Neural cell (in vitro differentiated cells): ENCODE data around the gene SPTB. TPM values are rescaled to one million over a fixed set of nuclear protein-coding genes. Genes with fewer than 3 reads are reported as not detected.

Source experiments
- H2AFZ ChIP-seq: fragments of 200-600, 300-800 bp; sonication (generic), shearing (Covaris generic); 2 replicates; pipeline ENCODE4 v1.6.0; 2014; ENCODE audit warnings: low read depth, mild to moderate bottlenecking, antibody characterized with exemption, low read length, moderate library complexity
- H3F3A ChIP-seq: fragments of 200-600 bp; shearing (Covaris generic); 2 replicates; pipeline ENCODE4 v1.6.1; 2016; ENCODE audit warnings: mild to moderate bottlenecking, moderate library complexity, mixed read lengths, antibody characterized with exemption, low read length; ENCODE audit not compliant: insufficient read depth, poor library complexity, severe bottlenecking
- H3K27ac ChIP-seq: fragments of 200-600, 300-800 bp; sonication (generic), shearing (Covaris generic); 2 replicates; pipeline ENCODE4 v1.5.1; 2014; ENCODE audit warnings: mild to moderate bottlenecking, low read length, moderate library complexity
- H3K27me3 ChIP-seq: fragments of 300-800, 200-600 bp; sonication (generic), shearing (Covaris generic); 2 replicates; pipeline ENCODE4 v1.6.0; 2014; ENCODE audit warnings: mild to moderate bottlenecking, low read depth, low read length, moderate library complexity; ENCODE audit not compliant: insufficient read depth
- H3K36me3 ChIP-seq: fragments of 300-800, 200-600 bp; sonication (generic), shearing (Covaris generic); 2 replicates; pipeline ENCODE4 v1.5.1; 2014; ENCODE audit warnings: mild to moderate bottlenecking, antibody characterized with exemption, low read length, moderate library complexity; ENCODE audit not compliant: insufficient read depth
- H3K4me2 ChIP-seq: fragments of 300-800, 200-600 bp; sonication (generic), shearing (Covaris generic); 2 replicates; pipeline ENCODE4 v1.6.0; 2014; ENCODE audit warnings: mild to moderate bottlenecking, low read length
- H3K4me3 ChIP-seq: fragments of 300-800, 200-600 bp; sonication (generic), shearing (Covaris generic); 2 replicates; pipeline ENCODE4 v1.5.1; 2014; ENCODE audit warnings: mild to moderate bottlenecking, low read length, moderate library complexity
- H3K79me2 ChIP-seq: fragments of 200-600 bp; shearing (Covaris generic); replicated peaks from 2 replicates; pipeline ENCODE4 v1.6.0; 2014; ENCODE audit warnings: mild to moderate bottlenecking, low read length, moderate library complexity; ENCODE audit not compliant: insufficient read depth
- H3K9ac ChIP-seq: fragments of 300-800, 200-600 bp; sonication (generic), shearing (Covaris generic); 2 replicates; pipeline ENCODE4 v1.6.1; 2016; ENCODE audit warnings: mild to moderate bottlenecking, low read length, mixed read lengths
- H3K9me2 ChIP-seq: fragments of 200-600 bp; shearing (Covaris generic); 2 replicates; pipeline ENCODE4 v1.6.1; 2016; ENCODE audit warnings: mild to moderate bottlenecking, low read length, mixed read lengths; ENCODE audit not compliant: insufficient read depth
- H3K9me3 ChIP-seq: fragments of 200-600, 300-800 bp; sonication (generic), shearing (Covaris generic); 2 replicates; pipeline ENCODE4 v1.6.1; 2016; ENCODE audit warnings: mild to moderate bottlenecking, mixed run types, low read length, moderate library complexity, mixed read lengths
- H4K20me1 ChIP-seq: fragments of 200-600 bp; shearing (Covaris generic); 2 replicates; pipeline ENCODE4 v1.6.1; 2016; ENCODE audit warnings: mild to moderate bottlenecking, mixed run types; ENCODE audit not compliant: insufficient read depth
- EP300 ChIP-seq: fragments of 450-650 bp; conservative IDR thresholded peaks from 2 replicates; pipeline ENCODE4 v1.6.1; 2014; ENCODE audit warnings: antibody characterized with exemption, mild to moderate bottlenecking, moderate library complexity; ENCODE audit not compliant: poor library complexity, severe bottlenecking
- EZH2 ChIP-seq: fragments of 200-600, 300-800 bp; shearing (Covaris generic), sonication (generic); IDR thresholded peaks from 2 replicates; pipeline ENCODE4 v1.6.1; 2014; ENCODE audit warnings: antibody characterized with exemption, low read length, borderline replicate concordance, mild to moderate bottlenecking; ENCODE audit not compliant: insufficient read depth, poor library complexity, severe bottlenecking
- MXI1 ChIP-seq: fragments of 450-650 bp; conservative IDR thresholded peaks from 2 replicates; pipeline ENCODE4 v1.6.1; 2014; ENCODE audit warnings: antibody characterized with exemption, mild to moderate bottlenecking; ENCODE audit not compliant: poor library complexity, severe bottlenecking
- POLR2AphosphoS5 ChIP-seq: IDR thresholded peaks from 2 replicates; pipeline ENCODE4 v1.6.1; 2012
- RAD21 ChIP-seq: fragments of 450-650 bp; conservative IDR thresholded peaks from 2 replicates; pipeline ENCODE4 v1.6.1; 2014; ENCODE audit warnings: antibody characterized with exemption, mild to moderate bottlenecking, moderate library complexity
- SMC3 ChIP-seq: fragments of 450-650 bp; conservative IDR thresholded peaks from 2 replicates; pipeline ENCODE4 v1.6.1; 2014; ENCODE audit warnings: antibody characterized with exemption, mild to moderate bottlenecking, moderate library complexity; ENCODE audit not compliant: poor library complexity
- TAF1 ChIP-seq: IDR thresholded peaks from 2 replicates; pipeline ENCODE4 v1.6.1; 2012; ENCODE audit warnings: low read depth
- polyA plus RNA-seq: library from polyadenylated mRNA; depleted of rRNA; stranded (reverse); fragments of >200 nt; gene quantifications from 2 replicates; pipeline ENCODE4 v1.2.3, GENCODE V29; 2014
- TF ChIP-seq, protein P1 (sequence below): fragments of 450-650 bp; IDR thresholded peaks from 2 replicates; pipeline ENCODE4 v1.5.1; 2014; ENCODE audit warnings: antibody characterized with exemption, mild to moderate bottlenecking, moderate library complexity; ENCODE audit not compliant: poor library complexity, severe bottlenecking
- TF ChIP-seq, protein P2 (sequence below): IDR thresholded peaks from 2 replicates; pipeline ENCODE4 v1.6.1; 2012; ENCODE audit warnings: borderline replicate concordance

SPTB gene
- polyA plus RNA-seq, 1 donor from 2014 or later: 1.9 TPM

DNA sequence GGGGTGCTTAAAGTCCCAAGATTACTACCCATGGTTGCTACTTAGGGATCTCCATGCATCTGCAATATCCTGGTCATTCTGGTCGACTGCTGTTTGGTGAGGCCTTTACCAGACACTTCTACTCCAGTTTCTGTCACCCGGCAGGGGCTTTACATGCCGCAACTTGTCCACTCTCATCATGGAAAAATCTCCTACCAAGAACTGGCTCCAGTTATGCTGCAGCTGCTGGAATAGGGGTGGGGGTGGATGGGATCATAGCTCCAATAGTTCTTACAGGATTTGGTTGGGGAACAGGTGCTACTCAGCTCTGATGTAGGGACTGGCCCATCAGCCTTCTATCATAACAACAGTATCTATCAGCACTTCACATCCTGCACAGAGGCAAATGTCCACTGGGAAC, 51.6 kb downstream of the SPTB start:
- Histone ChIP-seq H3K79me2 (no peaks in the 10 kb centered on the region), H3K9me3 (no peaks in the 10 kb centered on the region), H2AFZ (no peak overlapping the region), H3K9me2 (no peaks in the 10 kb centered on the region), H3K4me2 (no peak overlapping the region), H4K20me1 (no peaks in the 10 kb centered on the region), H3K36me3 (no peaks in the 10 kb centered on the region), H3F3A (no peaks in the 10 kb centered on the region), H3K27me3 (no peaks in the 10 kb centered on the region), H3K27ac (no peak overlapping the region), H3K4me3 (no peak overlapping the region), H3K9ac (no peak overlapping the region)
- TF ChIP-seq MXI1 (no peak), RAD21 (no peak), EP300 (no peak), SMC3 (no peak), TAF1 (no peak), POLR2AphosphoS5 (no peak), EZH2 (no peak)
- TF ChIP-seq, protein P1, sequence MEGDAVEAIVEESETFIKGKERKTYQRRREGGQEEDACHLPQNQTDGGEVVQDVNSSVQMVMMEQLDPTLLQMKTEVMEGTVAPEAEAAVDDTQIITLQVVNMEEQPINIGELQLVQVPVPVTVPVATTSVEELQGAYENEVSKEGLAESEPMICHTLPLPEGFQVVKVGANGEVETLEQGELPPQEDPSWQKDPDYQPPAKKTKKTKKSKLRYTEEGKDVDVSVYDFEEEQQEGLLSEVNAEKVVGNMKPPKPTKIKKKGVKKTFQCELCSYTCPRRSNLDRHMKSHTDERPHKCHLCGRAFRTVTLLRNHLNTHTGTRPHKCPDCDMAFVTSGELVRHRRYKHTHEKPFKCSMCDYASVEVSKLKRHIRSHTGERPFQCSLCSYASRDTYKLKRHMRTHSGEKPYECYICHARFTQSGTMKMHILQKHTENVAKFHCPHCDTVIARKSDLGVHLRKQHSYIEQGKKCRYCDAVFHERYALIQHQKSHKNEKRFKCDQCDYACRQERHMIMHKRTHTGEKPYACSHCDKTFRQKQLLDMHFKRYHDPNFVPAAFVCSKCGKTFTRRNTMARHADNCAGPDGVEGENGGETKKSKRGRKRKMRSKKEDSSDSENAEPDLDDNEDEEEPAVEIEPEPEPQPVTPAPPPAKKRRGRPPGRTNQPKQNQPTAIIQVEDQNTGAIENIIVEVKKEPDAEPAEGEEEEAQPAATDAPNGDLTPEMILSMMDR: no peak
- TF ChIP-seq, protein P2, sequence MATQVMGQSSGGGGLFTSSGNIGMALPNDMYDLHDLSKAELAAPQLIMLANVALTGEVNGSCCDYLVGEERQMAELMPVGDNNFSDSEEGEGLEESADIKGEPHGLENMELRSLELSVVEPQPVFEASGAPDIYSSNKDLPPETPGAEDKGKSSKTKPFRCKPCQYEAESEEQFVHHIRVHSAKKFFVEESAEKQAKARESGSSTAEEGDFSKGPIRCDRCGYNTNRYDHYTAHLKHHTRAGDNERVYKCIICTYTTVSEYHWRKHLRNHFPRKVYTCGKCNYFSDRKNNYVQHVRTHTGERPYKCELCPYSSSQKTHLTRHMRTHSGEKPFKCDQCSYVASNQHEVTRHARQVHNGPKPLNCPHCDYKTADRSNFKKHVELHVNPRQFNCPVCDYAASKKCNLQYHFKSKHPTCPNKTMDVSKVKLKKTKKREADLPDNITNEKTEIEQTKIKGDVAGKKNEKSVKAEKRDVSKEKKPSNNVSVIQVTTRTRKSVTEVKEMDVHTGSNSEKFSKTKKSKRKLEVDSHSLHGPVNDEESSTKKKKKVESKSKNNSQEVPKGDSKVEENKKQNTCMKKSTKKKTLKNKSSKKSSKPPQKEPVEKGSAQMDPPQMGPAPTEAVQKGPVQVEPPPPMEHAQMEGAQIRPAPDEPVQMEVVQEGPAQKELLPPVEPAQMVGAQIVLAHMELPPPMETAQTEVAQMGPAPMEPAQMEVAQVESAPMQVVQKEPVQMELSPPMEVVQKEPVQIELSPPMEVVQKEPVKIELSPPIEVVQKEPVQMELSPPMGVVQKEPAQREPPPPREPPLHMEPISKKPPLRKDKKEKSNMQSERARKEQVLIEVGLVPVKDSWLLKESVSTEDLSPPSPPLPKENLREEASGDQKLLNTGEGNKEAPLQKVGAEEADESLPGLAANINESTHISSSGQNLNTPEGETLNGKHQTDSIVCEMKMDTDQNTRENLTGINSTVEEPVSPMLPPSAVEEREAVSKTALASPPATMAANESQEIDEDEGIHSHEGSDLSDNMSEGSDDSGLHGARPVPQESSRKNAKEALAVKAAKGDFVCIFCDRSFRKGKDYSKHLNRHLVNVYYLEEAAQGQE: no peak

DNA sequence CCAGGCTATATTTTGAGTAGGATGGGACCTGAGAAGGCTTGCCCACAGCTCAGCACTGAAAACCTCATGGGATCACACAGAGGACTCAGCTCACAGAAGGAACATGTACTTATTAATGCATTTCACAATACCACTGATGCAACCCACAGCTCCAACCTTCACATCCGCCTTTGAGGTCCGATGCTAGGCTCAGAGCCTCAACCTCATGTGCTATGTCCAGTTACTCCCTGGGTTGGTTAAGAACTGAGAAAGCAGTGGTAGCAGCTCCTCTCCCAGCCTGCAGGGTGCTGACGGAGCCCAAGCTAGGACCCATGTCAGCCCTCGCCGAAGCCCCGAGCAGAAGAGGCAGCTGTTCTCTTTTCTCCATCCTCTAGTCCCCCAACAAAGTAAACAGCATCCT, 52.9 kb downstream of the SPTB start:
- no peak overlapping the region for H3K9ac ChIP-seq
- no peak overlapping the region for H3K4me2 ChIP-seq
- no peak overlapping the region for H2AFZ ChIP-seq
- no peaks in the 10 kb centered on the region for H3K79me2 ChIP-seq
- H3F3A ChIP-seq: no peaks in the 10 kb centered on the region
- no peak overlapping the region for H3K27ac ChIP-seq
- no peaks in the 10 kb centered on the region for H3K27me3 ChIP-seq
- H3K9me3 ChIP-seq: no peaks in the 10 kb centered on the region
- no peak for TF ChIP-seq MXI1
- TF ChIP-seq POLR2AphosphoS5: no peak
- TF ChIP-seq TAF1: no peak
- TF ChIP-seq, protein P2: no peak
- TF ChIP-seq, protein P1: no peak
- no peaks in the 10 kb centered on the region for H4K20me1 ChIP-seq
- no peak overlapping the region for H3K4me3 ChIP-seq
- H3K9me2 ChIP-seq: no peaks in the 10 kb centered on the region
- H3K36me3 ChIP-seq: no peaks in the 10 kb centered on the region
